ENCODE data around the gene LYAR.
"Not testable (repeated sequence)": the region's sequence is repeated elsewhere in the genome, so short reads cannot be mapped to it uniquely, and the experiment has no call there.

Gene LYAR

GRCh38 chr4:4259484-4260100, 30.4 kb downstream of the LYAR start:
- DNase-seq, result no peak

- DNase-seq, result not testable (repeated sequence)
These were observed 32.2 kb downstream of the LYAR start for GRCh38 chr4:4257705-4258104.

- DNase-seq, result no peak
These were observed 33.2 kb downstream of the LYAR start for GRCh38 chr4:4256799-4257198.

GRCh38 chr4:4254666-4255065, 35.3 kb downstream of the LYAR start:
- DNase-seq, result no peak

GRCh38 chr4:4254199-4254598, 35.8 kb downstream of the LYAR start:
- no peak for DNase-seq

GRCh38 chr4:4249866-4250265, 40.1 kb downstream of the LYAR start:
- DNase-seq, result no peak

- DNase-seq, result not testable (repeated sequence)
These were observed 40.6 kb downstream of the LYAR start for GRCh38 chr4:4249342-4249741.

- no peak for DNase-seq
These were observed 41.1 kb downstream of the LYAR start for GRCh38 chr4:4248885-4249203.

- peak; percentile 86 to 90 for DNase-seq
These were observed 41.7 kb downstream of the LYAR start, which contains the start of gene TMEM128 for GRCh38 chr4:4248029-4248884. Gene TMEM128 (minus strand): TSS chr4:4248223. CDS start chr4:4248202, 21 bp downstream.

GRCh38 chr4:4247696-4248028, 42.3 kb downstream of the LYAR start:
- no peak for DNase-seq

GRCh38 chr4:4245172-4245571, 44.8 kb downstream of the LYAR start:
- DNase-seq, result no peak

GRCh38 chr4:4239551-4239950, 50.4 kb downstream of the LYAR start:
- DNase-seq, result not testable (repeated sequence)

- no peak for DNase-seq
These were observed 56.3 kb downstream of the LYAR start for GRCh38 chr4:4233610-4234009.

GRCh38 chr4:4228356-4228668, 61.6 kb downstream of the LYAR start:
- DNase-seq, result no peak

- no peak for DNase-seq
These were observed 62.2 kb downstream of the LYAR start for GRCh38 chr4:4227510-4228355.

- no peak for DNase-seq
These were observed 63.1 kb downstream of the LYAR start, which contains the start of gene OTOP1 for GRCh38 chr4:4226606-4227438. Gene OTOP1 (minus strand): TSS chr4:4226929. CDS start chr4:4226864, 65 bp downstream.

GRCh38 chr4:4225915-4226605, 63.9 kb downstream of the LYAR start:
- no peak for DNase-seq

All from activated CD4-positive, alpha-beta T cell treated with anti-CD3 and anti-CD28 coated beads for 4 hours (primary cell).